Breast epithelium (tissue), 4 donors: ENCODE measurements around the gene ARHGAP25. TPM values are rescaled to one million over a fixed set of nuclear protein-coding genes. Genes with fewer than 3 reads are reported as not detected.

Source experiments
- DNase-seq, 2 donors: peaks; one replicate each; pipeline ENCODE4 v3.0.0-alpha.2; 2019; ENCODE audit warnings: low spot score in 2 of 2
- H3K27ac ChIP-seq, 2 donors: fragments of 200-600 bp; sonication (generic) in 1 of 2; one replicate each; pipeline ENCODE4 v1.5.1; 2016 to 2019; ENCODE audit warnings: mild to moderate bottlenecking in 1 of 2
- H3K27me3 ChIP-seq, 2 donors: fragments of 200-600 bp; sonication (generic) in 1 of 2; one replicate each; pipeline versions ENCODE4 v1.5.1 to v1.6.0; 2017 to 2019; ENCODE audit warnings: control low read depth in 1 of 2, mild to moderate bottlenecking in 1 of 2
- H3K36me3 ChIP-seq: fragments of 200-600 bp; one replicate; pipeline ENCODE4 v1.5.1; 2019
- H3K4me1 ChIP-seq, 2 donors: fragments of 200-600 bp; sonication (generic); one replicate each; pipeline ENCODE4 v1.5.1; 2016 to 2019; ENCODE audit warnings: control low read depth in 1 of 2
- H3K4me3 ChIP-seq, 3 donors: fragments of 200-600 bp; sonication (generic); 1 replicate in 2 of 3; 2 replicates in 1 of 3; pipeline ENCODE4 v1.5.1; 2016 to 2019; ENCODE audit warnings: mild to moderate bottlenecking in 3 of 3, moderate library complexity in 2 of 3
- H3K9me3 ChIP-seq, 2 donors: fragments of 200-600 bp; sonication (generic) in 1 of 2; one replicate each; pipeline ENCODE4 v1.5.1; 2016 to 2019; ENCODE audit warnings: control low read depth in 1 of 2
- CTCF ChIP-seq, 3 donors: fragments of 450-650 bp; IDR thresholded peaks; one replicate each; pipeline ENCODE4 v1.5.1; 2016 to 2017; ENCODE audit warnings: antibody characterized with exemption in 3 of 3, mild to moderate bottlenecking in 3 of 3, moderate library complexity in 3 of 3
- POLR2A ChIP-seq: fragments of 450-650 bp; IDR thresholded peaks from one replicate; pipeline ENCODE4 v1.6.1; 2016; ENCODE audit warnings: antibody characterized with exemption, mild to moderate bottlenecking, moderate library complexity
- POLR2AphosphoS5 ChIP-seq, 3 donors: sonication (generic); formaldehyde crosslinking; IDR thresholded peaks; one replicate each; pipeline ENCODE4 v1.6.1; 2017; ENCODE audit warnings: antibody characterized with exemption in 3 of 3
- intact Hi-C: fragments of 100-400 bp; cut with DNase I; formaldehyde crosslinking; loops from one replicate; pipeline ENCODE4 v1.15.1; 2023; ENCODE audit warnings: low total_unique reads
- total RNA-seq, 3 donors: library from RNA; depleted of rRNA; stranded (reverse); fragments of >200 nt; gene quantifications; one replicate each; pipeline ENCODE4 v1.1.0, GENCODE V29; 2016

ARHGAP25 gene
- total RNA-seq, 3 donors from 2014 or later: 7.8 to 10.8 (median 9.5) TPM

GRCh38 chr2:68751397-68752339 is 17.1 kb downstream of the ARHGAP25 start:
- no peaks in the 10 kb centered on the region for H3K36me3 ChIP-seq
- no peaks in the 10 kb centered on the region for H3K4me1 ChIP-seq
- H3K27ac ChIP-seq: no peak overlapping the region
- H3K9me3 ChIP-seq: no peaks in the 10 kb centered on the region
- DNase-seq: peak; percentile 85 to 92
- H3K27me3 ChIP-seq: no peaks in the 10 kb centered on the region
- intact Hi-C loops: loop anchor here (5.0 kb wide), 1 partner anchor 1206 kb away; no protein-coding TSS in a partner anchor
- TF ChIP-seq POLR2AphosphoS5 (IDR thresholded peaks at IDR 0.05): peak; percentile 51 to 68 (median 63)
- TF ChIP-seq CTCF (IDR thresholded peaks at IDR 0.05): peak; percentile 84 to 93 (median 86)
- TF ChIP-seq POLR2A: no peak
- H3K4me3 ChIP-seq: peak overlapping the region in 1 of 3 donors; percentile 45

- Histone ChIP-seq H3K36me3 (no peaks in the 10 kb centered on the region), H3K9me3 (no peaks in the 10 kb centered on the region), H3K27ac (no peak overlapping the region), H3K27me3 (no peaks in the 10 kb centered on the region), H3K4me1 (no peaks in the 10 kb centered on the region), H3K4me3 (no peak overlapping the region)
- TF ChIP-seq POLR2A (no peak), CTCF (IDR thresholded peaks at IDR 0.05) (no peak), POLR2AphosphoS5 (IDR thresholded peaks at IDR 0.05) (no peak)
- no peak for DNase-seq
- intact Hi-C loops: loop anchor here (5.0 kb wide), 1 partner anchor 1204 kb away; no protein-coding TSS in a partner anchor
Observed at GRCh38 chr2:68753318-68753717, 18.7 kb downstream of the ARHGAP25 start.

- Histone ChIP-seq H3K4me1 (no peaks in the 10 kb centered on the region), H3K36me3 (no peaks in the 10 kb centered on the region), H3K27me3 (no peaks in the 10 kb centered on the region), H3K4me3 (no peak overlapping the region), H3K27ac (no peak overlapping the region), H3K9me3 (no peaks in the 10 kb centered on the region)
- intact Hi-C loops: no loop called here
- DNase-seq: no peak
- no peak for TF ChIP-seq POLR2A
- TF ChIP-seq POLR2AphosphoS5 (IDR thresholded peaks at IDR 0.05): no peak
- no peak for TF ChIP-seq CTCF (IDR thresholded peaks at IDR 0.05)
Observed at GRCh38 chr2:68755071-68755470, 20.5 kb downstream of the ARHGAP25 start.

GRCh38 chr2:68756178-68756577 is 21.6 kb downstream of the ARHGAP25 start:
- Histone ChIP-seq H3K9me3 (no peaks in the 10 kb centered on the region), H3K27me3 (no peaks in the 10 kb centered on the region), H3K27ac (no peak overlapping the region), H3K4me1 (no peaks in the 10 kb centered on the region), H3K4me3 (no peak overlapping the region), H3K36me3 (no peaks in the 10 kb centered on the region)
- TF ChIP-seq CTCF (IDR thresholded peaks at IDR 0.05) (no peak), POLR2AphosphoS5 (IDR thresholded peaks at IDR 0.05) (no peak), POLR2A (no peak)
- DNase-seq: no peak
- intact Hi-C loops: no loop called here

- TF ChIP-seq CTCF (IDR thresholded peaks at IDR 0.05): no peak
- no peak for TF ChIP-seq POLR2AphosphoS5 (IDR thresholded peaks at IDR 0.05)
- TF ChIP-seq POLR2A: no peak
- intact Hi-C loops: no loop called here
- no peaks in the 10 kb centered on the region for H3K4me1 ChIP-seq
- DNase-seq: no peak
- no peaks in the 10 kb centered on the region for H3K9me3 ChIP-seq
- no peaks in the 10 kb centered on the region for H3K27me3 ChIP-seq
- no peak overlapping the region for H3K4me3 ChIP-seq
- H3K36me3 ChIP-seq: no peaks in the 10 kb centered on the region
- H3K27ac ChIP-seq: no peak overlapping the region
Observed at GRCh38 chr2:68757081-68757480, 22.5 kb downstream of the ARHGAP25 start.
